BLaER1 treated with 17β-estradiol and CSF1 and Interleukin-3, amounts not matched to agents 10 nM and 100 nM (cell line): ENCODE results near the gene PIP5K1C.

Experiments
- H3K27ac ChIP-seq, 11 experiments: shearing (Covaris generic); formaldehyde crosslinking; 2 replicates each; pipeline ENCODE4 v1.8.1; 2022
- H3K27me3 ChIP-seq, 11 experiments: shearing (Covaris generic); formaldehyde crosslinking; 2 replicates each; pipeline ENCODE4 v1.8.1; 2022
- H3K36me3 ChIP-seq, 11 experiments: shearing (Covaris generic); formaldehyde crosslinking; 2 replicates each; pipeline ENCODE4 v1.8.1; 2022
- H3K4me1 ChIP-seq, 10 experiments: shearing (Covaris generic); formaldehyde crosslinking; 2 replicates each; pipeline ENCODE4 v1.8.1; 2022
- H3K4me2 ChIP-seq, 11 experiments: shearing (Covaris generic); formaldehyde crosslinking; 2 replicates each; pipeline ENCODE4 v1.8.1; 2022
- H3K4me3 ChIP-seq, 10 experiments: shearing (Covaris generic); formaldehyde crosslinking; 2 replicates each; pipeline ENCODE4 v1.8.1; 2022
- H3K9ac ChIP-seq, 11 experiments: shearing (Covaris generic); formaldehyde crosslinking; 2 replicates each; pipeline ENCODE4 v1.8.1; 2022
- H3K9me3 ChIP-seq, 11 experiments: shearing (Covaris generic); formaldehyde crosslinking; replicated peaks in 1 of 11; 2 replicates each; pipeline ENCODE4 v1.8.1; 2022
- H4K20me1 ChIP-seq, 11 experiments: shearing (Covaris generic); formaldehyde crosslinking; 2 replicates each; pipeline ENCODE4 v1.8.1; 2022
- Cebpa-rat ChIP-seq, 11 experiments: shearing (Covaris generic); IDR thresholded peaks; 2 replicates each; pipeline ENCODE4 v1.8.1; 2022

The PIP5K1C gene

GRCh38 chr19:3659746-3660112, 40.5 kb downstream of the PIP5K1C start:
- peaks cover 26 to 74% (median 50%) of the 10 kb centered on the region in 10 experiments for H3K4me1 ChIP-seq
- peaks cover 0 to 8% (median 0%) of the 10 kb centered on the region in 11 experiments; a peak in 3 of 22 replicates for H3K9me3 ChIP-seq
- H3K4me3 ChIP-seq: no peak overlapping the region
- no peak overlapping the region for H3K9ac ChIP-seq
- TF ChIP-seq Cebpa-rat (IDR thresholded peaks at IDR 0.05): no peak
- H3K27me3 ChIP-seq: no peaks in the 10 kb centered on the region
- H3K27ac ChIP-seq: no peak overlapping the region
- peaks cover 50 to 81% (median 76%) of the 10 kb centered on the region in 11 experiments for H3K36me3 ChIP-seq
- H4K20me1 ChIP-seq: peaks cover 8 to 70% (median 30%) of the 10 kb centered on the region in 11 experiments; a peak in 19 of 22 replicates
- no peak overlapping the region for H3K4me2 ChIP-seq

- no peak for TF ChIP-seq Cebpa-rat (IDR thresholded peaks at IDR 0.05)
- no peaks in the 10 kb centered on the region for H3K27me3 ChIP-seq
- peaks cover 46 to 79% (median 71%) of the 10 kb centered on the region in 11 experiments for H3K36me3 ChIP-seq
- peak overlapping the region in 4 of 11 experiments; percentile 23 to 93 (median 46); a peak in 7 of 22 replicates for H3K27ac ChIP-seq
- peaks cover 0 to 8% (median 0%) of the 10 kb centered on the region in 11 experiments; a peak in 3 of 22 replicates for H3K9me3 ChIP-seq
- peak overlapping the region in 1 of 11 experiments; percentile 28; a peak in 2 of 22 replicates for H3K4me2 ChIP-seq
- H4K20me1 ChIP-seq: peaks cover 8 to 63% (median 24%) of the 10 kb centered on the region in 11 experiments; a peak in 19 of 22 replicates
- H3K4me1 ChIP-seq: peaks cover 26 to 77% (median 55%) of the 10 kb centered on the region in 10 experiments
- no peak overlapping the region for H3K4me3 ChIP-seq
- H3K9ac ChIP-seq: peak overlapping the region in 7 of 11 experiments; percentile 3 to 39 (median 12); a peak in 6 of 22 replicates
Observed at GRCh38 chr19:3658870-3659745, 41.2 kb downstream of the PIP5K1C start.

DNA sequence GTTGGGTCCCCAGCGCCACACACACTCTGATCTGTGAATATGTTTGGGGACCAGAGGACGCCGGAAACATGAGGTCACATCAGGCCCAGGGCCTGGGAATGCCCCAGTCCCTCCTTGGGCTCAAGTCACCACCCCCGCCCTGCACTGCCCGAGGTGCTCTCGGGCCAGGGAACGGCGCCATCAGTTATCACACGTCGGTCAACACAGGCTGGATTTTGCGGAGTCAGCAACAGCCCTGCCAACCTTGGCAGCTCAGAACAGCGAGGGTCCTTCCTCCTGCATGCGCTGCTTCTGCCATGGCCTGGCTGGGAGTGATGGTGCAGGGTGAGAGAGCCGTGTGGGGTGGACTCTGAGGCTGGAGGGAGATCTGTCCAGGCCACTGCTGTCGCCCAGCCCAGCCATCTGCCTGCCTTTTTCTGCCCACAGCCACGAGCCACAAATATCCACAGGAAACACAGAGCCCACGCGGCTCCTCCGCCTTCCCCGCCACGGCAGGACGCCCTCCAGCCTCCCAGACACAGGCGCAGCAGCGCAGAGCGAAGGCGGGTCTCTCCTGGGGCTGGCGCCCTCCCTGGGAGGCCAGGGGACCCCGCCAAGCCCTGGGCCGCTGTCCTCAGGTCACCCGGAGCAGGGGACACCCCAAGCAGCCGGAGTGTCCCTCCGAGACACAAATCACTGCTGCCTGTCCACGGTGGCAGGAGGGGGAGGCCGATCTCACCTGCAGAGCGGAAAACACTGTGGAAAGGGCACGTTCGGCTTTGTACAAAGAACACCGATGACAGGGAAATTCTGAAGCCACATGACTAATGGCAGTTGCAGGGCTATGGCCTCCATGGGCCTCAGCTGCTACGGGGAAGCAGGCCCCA, 42.0 kb downstream of the PIP5K1C start:
- Histone ChIP-seq H3K9me3 (peaks cover 0 to 8% (median 0%) of the 10 kb centered on the region in 11 experiments; a peak in 3 of 22 replicates), H3K4me3 (no peak overlapping the region), H4K20me1 (peaks cover 7 to 55% (median 19%) of the 10 kb centered on the region in 11 experiments; a peak in 18 of 22 replicates), H3K27me3 (no peaks in the 10 kb centered on the region), H3K9ac (peak overlapping the region in 8 of 11 experiments; percentile 3 to 55 (median 14); a peak in 9 of 22 replicates), H3K36me3 (peaks cover 46 to 79% (median 70%) of the 10 kb centered on the region in 11 experiments), H3K4me2 (peak overlapping the region in 6 of 11 experiments; percentile 5 to 28 (median 20); a peak in 4 of 22 replicates), H3K4me1 (peaks cover 26 to 85% (median 61%) of the 10 kb centered on the region in 10 experiments), H3K27ac (peak overlapping the region in 5 of 11 experiments; percentile 15 to 93 (median 43); a peak in 9 of 22 replicates)
- TF ChIP-seq Cebpa-rat (IDR thresholded peaks at IDR 0.05): no peak

- Histone ChIP-seq H3K36me3 (peaks cover 49 to 79% (median 70%) of the 10 kb centered on the region in 11 experiments), H3K4me2 (peak overlapping the region in 7 of 11 experiments; percentile 83 to 95 (median 88); a peak in 9 of 22 replicates), H3K27me3 (no peaks in the 10 kb centered on the region), H3K27ac (peak overlapping the region in 3 of 11 experiments; percentile 91 to 93 (median 93); a peak in 4 of 22 replicates), H3K4me3 (no peak overlapping the region; a peak in 1 of 20 replicates), H3K9ac (peak overlapping the region in 1 of 11 experiments; percentile 8; a peak in 1 of 22 replicates), H3K4me1 (peaks cover 26 to 80% (median 61%) of the 10 kb centered on the region in 10 experiments), H3K9me3 (peaks cover 0 to 8% (median 0%) of the 10 kb centered on the region in 11 experiments; a peak in 3 of 22 replicates), H4K20me1 (peaks cover 7 to 57% (median 16%) of the 10 kb centered on the region in 11 experiments; a peak in 18 of 22 replicates)
- no peak for TF ChIP-seq Cebpa-rat (IDR thresholded peaks at IDR 0.05)
Observed at GRCh38 chr19:3657395-3657769, 42.9 kb downstream of the PIP5K1C start.

GRCh38 chr19:3656747-3657394, 43.4 kb downstream of the PIP5K1C start:
- no peak for TF ChIP-seq Cebpa-rat (IDR thresholded peaks at IDR 0.05)
- H3K4me2 ChIP-seq: peak overlapping the region; percentile 77 to 95 (median 88)
- H3K27ac ChIP-seq: peak overlapping the region in 10 of 11 experiments; percentile 82 to 93 (median 89); a peak in 19 of 22 replicates
- H3K4me3 ChIP-seq: peak overlapping the region in 7 of 10 experiments; percentile 32 to 61 (median 47); a peak in 10 of 20 replicates
- H3K9me3 ChIP-seq: peaks cover 0 to 8% (median 0%) of the 10 kb centered on the region in 11 experiments; a peak in 3 of 22 replicates
- H3K27me3 ChIP-seq: no peaks in the 10 kb centered on the region
- H3K36me3 ChIP-seq: peaks cover 49 to 79% (median 70%) of the 10 kb centered on the region in 11 experiments
- peak overlapping the region in 9 of 11 experiments; percentile 76 to 87 (median 81); a peak in 17 of 22 replicates for H3K9ac ChIP-seq
- peaks cover 26 to 74% (median 61%) of the 10 kb centered on the region in 10 experiments for H3K4me1 ChIP-seq
- peaks cover 3 to 60% (median 16%) of the 10 kb centered on the region in 11 experiments; a peak in 18 of 22 replicates for H4K20me1 ChIP-seq

DNA sequence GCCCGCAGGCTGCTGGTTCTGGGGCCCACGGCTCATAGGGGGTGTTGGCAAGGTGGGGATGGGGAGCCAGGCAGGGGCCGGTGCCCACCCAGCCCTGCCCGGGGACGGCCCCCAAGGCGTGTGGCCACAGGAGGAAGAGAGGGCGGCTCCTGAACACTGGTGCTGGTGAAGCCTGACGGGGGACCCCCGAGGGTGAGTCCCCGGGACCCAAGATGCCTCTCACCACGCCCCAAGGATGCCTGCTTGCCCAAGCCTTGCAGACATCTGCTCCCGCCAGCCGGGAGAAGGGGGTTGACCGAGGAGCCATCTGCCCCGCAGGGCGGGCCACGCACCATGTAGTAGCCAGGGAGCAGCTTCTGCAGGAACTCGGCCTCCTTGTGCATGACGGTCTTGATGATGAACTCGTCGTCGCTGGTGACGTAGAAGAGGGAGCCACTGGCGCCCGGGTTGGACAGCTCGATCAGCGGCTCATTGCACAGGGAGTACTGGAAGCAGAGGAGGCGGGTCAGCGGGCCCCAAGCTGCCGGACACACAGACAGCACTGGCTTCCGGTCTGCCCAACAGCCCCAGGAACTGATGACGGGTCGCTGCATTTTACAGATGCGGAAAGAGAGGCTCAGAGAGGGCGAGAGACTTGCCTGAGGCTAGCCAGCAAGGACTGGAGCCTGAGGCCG, 44.1 kb downstream of the PIP5K1C start:
- TF ChIP-seq Cebpa-rat (IDR thresholded peaks at IDR 0.05): no peak
- H3K9ac ChIP-seq: peak overlapping the region; percentile 62 to 87 (median 81); a peak in 21 of 22 replicates
- peak overlapping the region in 9 of 10 experiments; percentile 13 to 61 (median 46); a peak in 15 of 20 replicates for H3K4me3 ChIP-seq
- no peaks in the 10 kb centered on the region for H3K27me3 ChIP-seq
- peak overlapping the region; percentile 77 to 95 (median 88) for H3K4me2 ChIP-seq
- peaks cover 26 to 71% (median 58%) of the 10 kb centered on the region in 10 experiments for H3K4me1 ChIP-seq
- H4K20me1 ChIP-seq: peaks cover 3 to 60% (median 14%) of the 10 kb centered on the region in 11 experiments; a peak in 18 of 22 replicates
- H3K36me3 ChIP-seq: peaks cover 49 to 79% (median 70%) of the 10 kb centered on the region in 11 experiments
- H3K9me3 ChIP-seq: peaks cover 0 to 6% (median 0%) of the 10 kb centered on the region in 11 experiments; a peak in 2 of 22 replicates
- peak overlapping the region; percentile 18 to 93 (median 89); a peak in 21 of 22 replicates for H3K27ac ChIP-seq
